ENCODE results near the gene ARG2.

Gene ARG2

DNA sequence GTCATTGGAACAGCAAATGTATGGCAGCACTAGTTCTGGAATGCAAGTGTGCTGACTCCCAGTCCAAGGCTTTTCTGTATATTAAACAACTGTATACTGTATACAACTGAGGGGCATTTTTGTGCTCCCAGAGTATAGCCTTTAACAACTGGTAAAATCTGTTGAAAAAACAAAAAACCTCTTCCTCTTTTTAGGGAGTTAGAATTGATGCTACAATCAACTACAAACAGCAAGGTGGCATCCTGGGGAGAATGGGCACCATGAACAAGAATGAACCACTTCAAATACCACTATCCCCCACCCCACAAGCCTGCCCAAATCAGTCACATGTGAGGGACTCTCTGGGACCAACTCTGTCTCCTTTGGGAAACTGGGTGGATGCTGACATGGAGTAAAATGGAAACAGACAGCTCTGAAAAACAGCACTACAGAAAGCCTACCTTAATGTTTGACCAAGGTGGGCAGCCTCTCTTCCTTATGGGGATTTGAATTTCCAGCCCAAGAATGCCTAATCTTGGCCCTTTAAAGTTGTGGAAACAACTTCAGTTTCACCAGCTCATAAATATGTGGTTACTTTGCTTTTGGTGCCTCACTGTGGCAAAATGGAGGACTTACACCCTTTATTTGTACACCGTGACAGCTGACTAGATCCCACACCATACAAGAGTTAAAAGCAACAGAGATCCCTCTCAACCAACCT, 47.2 kb downstream of the ARG2 start:
- peaks cover 39% of the 10 kb centered on the region for H3K4me1 Mint-ChIP-seq
- H3K36me3 Mint-ChIP-seq: peaks cover 5% of the 10 kb centered on the region
- H3K27ac Mint-ChIP-seq: peak overlapping the region; percentile 24
- H3K4me3 Mint-ChIP-seq: no peak overlapping the region
- H3K27me3 Mint-ChIP-seq: no peaks in the 10 kb centered on the region
- peak in 1 of 2 donors; percentile 34 for DNase-seq (ENCODE audit: low spot score in 2 of 2)
- no peaks in the 10 kb centered on the region for H3K9me3 Mint-ChIP-seq
- ATAC-seq (ENCODE audit: low read depth): peak; percentile 80

- Mint-ChIP-seq H3K9me3 (no peaks in the 10 kb centered on the region), H3K27ac (peak overlapping the region; percentile 67), H3K4me3 (no peak overlapping the region), H3K27me3 (no peaks in the 10 kb centered on the region), H3K4me1 (peaks cover 46% of the 10 kb centered on the region), H3K36me3 (peaks cover 6% of the 10 kb centered on the region)
- peak; percentile 65 for ATAC-seq (ENCODE audit: low read depth)
- peak in 1 of 2 donors; percentile 10 for DNase-seq (ENCODE audit: low spot score in 2 of 2)
Measured at GRCh38 chr14:67668559-67668958, 48.8 kb downstream of the ARG2 start.

- Mint-ChIP-seq H3K27me3 (no peaks in the 10 kb centered on the region), H3K9me3 (no peaks in the 10 kb centered on the region), H3K4me3 (peak overlapping the region; percentile 86), H3K36me3 (peaks cover 8% of the 10 kb centered on the region), H3K4me1 (peaks cover 30% of the 10 kb centered on the region), H3K27ac (peak overlapping the region; percentile 90)
- DNase-seq (ENCODE audit: low spot score in 2 of 2): no peak
- ATAC-seq (ENCODE audit: low read depth): no peak
Measured at GRCh38 chr14:67673451-67673850, 53.7 kb downstream of the ARG2 start.

- H3K27me3 Mint-ChIP-seq: no peaks in the 10 kb centered on the region
- H3K27ac Mint-ChIP-seq: peak overlapping the region; percentile 90
- DNase-seq (ENCODE audit: low spot score in 2 of 2): peak in 1 of 2 donors; percentile 59
- peaks cover 27% of the 10 kb centered on the region for H3K4me1 Mint-ChIP-seq
- peak; percentile 39 for ATAC-seq (ENCODE audit: low read depth)
- H3K36me3 Mint-ChIP-seq: peaks cover 8% of the 10 kb centered on the region
- H3K4me3 Mint-ChIP-seq: peak overlapping the region; percentile 86
- H3K9me3 Mint-ChIP-seq: no peaks in the 10 kb centered on the region
Measured at GRCh38 chr14:67674139-67674479, 54.4 kb downstream of the ARG2 start.

DNA sequence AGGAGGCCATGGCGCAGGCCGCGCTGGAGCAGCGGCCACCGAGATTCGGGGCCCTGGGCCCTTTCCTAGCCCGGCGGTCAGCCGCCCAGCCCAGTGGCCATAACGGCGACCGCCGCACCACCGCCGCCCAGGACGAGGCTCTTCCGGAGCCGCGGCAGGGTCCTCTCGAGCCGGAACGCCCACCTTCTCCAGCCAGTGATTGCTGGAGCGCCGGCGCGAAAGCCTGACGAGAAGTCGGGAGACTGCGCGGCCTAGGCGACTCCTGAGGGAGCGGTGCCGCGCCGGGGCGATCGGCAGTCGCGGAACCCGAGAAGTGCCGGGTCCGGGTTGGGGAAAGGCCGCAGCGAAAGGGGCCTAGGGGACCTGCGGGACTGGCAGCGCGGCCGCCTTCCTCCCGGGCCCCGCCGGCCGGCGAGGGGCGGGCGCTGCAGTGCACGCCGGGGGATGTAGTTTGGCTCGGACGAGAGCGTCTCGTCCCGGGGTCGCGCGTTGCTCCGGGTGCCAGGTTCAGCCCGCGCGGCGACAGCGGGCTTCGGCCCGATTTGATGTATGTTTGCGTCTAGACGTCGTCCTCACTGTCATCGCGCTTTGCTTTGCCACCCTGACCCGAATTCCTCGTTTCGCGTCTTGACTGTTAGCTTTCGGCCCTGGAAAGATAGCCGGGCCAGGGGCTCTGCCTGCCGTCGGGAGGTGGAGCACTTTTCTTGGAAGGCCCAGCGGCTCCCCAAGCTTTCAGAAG, 54.9 kb downstream of the ARG2 start, which contains the start of gene VTI1B:
TSS of gene VTI1B (minus strand) at position 153 of the 739 bp plus-strand sequence. CDS start at position 10, 143 bp downstream.
- DNase-seq (ENCODE audit: low spot score in 2 of 2): peak; percentile 77 to 95
- H3K4me1 Mint-ChIP-seq: peaks cover 21% of the 10 kb centered on the region

DNA sequence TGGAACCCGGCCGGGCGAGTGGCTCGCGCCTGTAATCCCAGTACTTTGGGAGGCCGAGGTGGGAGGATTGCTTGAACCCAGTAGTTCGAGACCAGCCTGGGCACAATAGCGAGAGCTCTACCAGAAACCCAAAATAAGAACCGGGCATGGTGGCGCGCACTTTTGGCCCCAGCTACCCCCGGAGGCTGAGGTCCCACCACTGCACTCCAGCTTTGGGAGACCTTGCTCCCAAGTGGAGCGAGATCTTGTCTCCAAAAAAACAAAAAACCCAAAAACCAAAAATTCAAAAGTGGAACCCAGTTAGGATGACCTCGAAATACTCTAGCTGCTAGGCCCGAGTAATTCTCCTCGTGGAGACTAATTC, 55.5 kb downstream of the ARG2 start:
- peak overlapping the region; percentile 90 for H3K27ac Mint-ChIP-seq
- peaks cover 6% of the 10 kb centered on the region for H3K36me3 Mint-ChIP-seq
- peaks cover 18% of the 10 kb centered on the region for H3K4me1 Mint-ChIP-seq
- no peak for ATAC-seq (ENCODE audit: low read depth)
- no peaks in the 10 kb centered on the region for H3K27me3 Mint-ChIP-seq
- no peaks in the 10 kb centered on the region for H3K9me3 Mint-ChIP-seq
- H3K4me3 Mint-ChIP-seq: peak overlapping the region; percentile 86
- DNase-seq (ENCODE audit: low spot score in 2 of 2): no peak

More for the DNA sequence above, 54.9 kb downstream of the ARG2 start, which contains the start of gene VTI1B:
- H3K27ac Mint-ChIP-seq: peak within 1 kb of the TSS; percentile 90
- no peaks in the 10 kb centered on the region for H3K9me3 Mint-ChIP-seq
- H3K4me3 Mint-ChIP-seq: peak within 1 kb of the TSS; percentile 86
- ATAC-seq (ENCODE audit: low read depth): peak; percentile 90
- H3K27me3 Mint-ChIP-seq: no peaks in the 10 kb centered on the region
- H3K36me3 Mint-ChIP-seq: peaks cover 8% of the 10 kb centered on the region

DNA sequence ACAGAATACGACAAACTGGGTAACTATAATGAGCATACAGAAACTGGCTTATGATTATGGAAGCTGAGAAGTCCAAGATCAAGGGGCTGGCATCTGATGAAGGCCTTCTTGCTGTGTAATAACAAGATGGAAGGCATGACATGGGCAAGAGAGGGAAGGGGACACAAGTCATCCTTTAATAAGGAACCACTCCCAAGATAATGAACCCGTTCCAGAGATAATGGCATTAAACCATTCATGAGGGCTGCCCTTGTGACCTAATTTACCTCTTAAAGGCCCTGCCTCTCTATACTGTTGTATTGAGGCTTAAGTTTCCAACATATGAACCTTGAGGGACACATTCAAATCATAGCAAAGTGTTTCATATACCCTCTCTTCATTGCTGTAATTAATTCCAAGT, 59.3 kb downstream of the ARG2 start:
- Mint-ChIP-seq H3K9me3 (no peaks in the 10 kb centered on the region), H3K27ac (no peak overlapping the region), H3K27me3 (no peaks in the 10 kb centered on the region), H3K4me1 (peaks cover 7% of the 10 kb centered on the region), H3K4me3 (no peak overlapping the region), H3K36me3 (peaks cover 6% of the 10 kb centered on the region)
- ATAC-seq (ENCODE audit: low read depth) (no peak), DNase-seq (ENCODE audit: low spot score in 2 of 2) (no peak)

DNA sequence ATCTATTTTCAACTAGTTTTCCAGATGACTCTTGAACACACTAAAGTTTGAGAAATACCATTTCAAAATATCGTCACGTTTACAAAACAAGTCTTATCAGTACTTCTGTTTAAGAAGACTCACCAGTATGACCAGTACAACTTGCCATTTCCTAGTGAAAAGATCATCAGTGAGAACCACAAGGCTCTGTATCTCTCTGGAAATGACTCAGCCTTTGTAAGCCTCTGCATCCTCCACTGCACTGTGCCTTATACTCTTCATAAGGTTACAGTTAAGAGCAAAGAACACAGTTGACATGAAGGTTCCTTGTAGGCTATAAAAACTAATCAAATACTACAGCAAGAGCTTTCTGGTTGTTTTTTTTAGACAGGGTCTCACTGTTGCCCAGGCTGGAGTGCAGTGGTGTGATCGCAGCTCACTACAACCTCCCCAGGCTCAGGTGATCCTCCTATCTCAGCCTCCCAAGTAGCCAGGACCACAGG, 60.4 kb downstream of the ARG2 start:
- no peak overlapping the region for H3K4me3 Mint-ChIP-seq
- no peak overlapping the region for H3K27ac Mint-ChIP-seq
- DNase-seq (ENCODE audit: low spot score in 2 of 2) (no peak), ATAC-seq (ENCODE audit: low read depth) (no peak)
- H3K9me3 Mint-ChIP-seq: no peaks in the 10 kb centered on the region
- H3K36me3 Mint-ChIP-seq: peaks cover 10% of the 10 kb centered on the region
- H3K4me1 Mint-ChIP-seq: peaks cover 7% of the 10 kb centered on the region
- no peaks in the 10 kb centered on the region for H3K27me3 Mint-ChIP-seq

GRCh38 chr14:67680941-67681340, 61.2 kb downstream of the ARG2 start:
- DNase-seq (ENCODE audit: low spot score in 2 of 2): no peak
- Mint-ChIP-seq H3K27ac (peak overlapping the region; percentile 28), H3K4me1 (peaks cover 7% of the 10 kb centered on the region), H3K9me3 (no peaks in the 10 kb centered on the region), H3K4me3 (no peak overlapping the region), H3K36me3 (peaks cover 13% of the 10 kb centered on the region), H3K27me3 (no peaks in the 10 kb centered on the region)
- no peak for ATAC-seq (ENCODE audit: low read depth)

GRCh38 chr14:67683842-67684241, 64.1 kb downstream of the ARG2 start:
- peaks cover 4% of the 10 kb centered on the region for H3K4me1 Mint-ChIP-seq
- H3K36me3 Mint-ChIP-seq: peaks cover 22% of the 10 kb centered on the region
- no peaks in the 10 kb centered on the region for H3K9me3 Mint-ChIP-seq
- ATAC-seq (ENCODE audit: low read depth) (no peak), DNase-seq (ENCODE audit: low spot score in 2 of 2) (no peak)
- H3K4me3 Mint-ChIP-seq: no peak overlapping the region
- H3K27ac Mint-ChIP-seq: peak overlapping the region; percentile 4
- no peaks in the 10 kb centered on the region for H3K27me3 Mint-ChIP-seq

DNA sequence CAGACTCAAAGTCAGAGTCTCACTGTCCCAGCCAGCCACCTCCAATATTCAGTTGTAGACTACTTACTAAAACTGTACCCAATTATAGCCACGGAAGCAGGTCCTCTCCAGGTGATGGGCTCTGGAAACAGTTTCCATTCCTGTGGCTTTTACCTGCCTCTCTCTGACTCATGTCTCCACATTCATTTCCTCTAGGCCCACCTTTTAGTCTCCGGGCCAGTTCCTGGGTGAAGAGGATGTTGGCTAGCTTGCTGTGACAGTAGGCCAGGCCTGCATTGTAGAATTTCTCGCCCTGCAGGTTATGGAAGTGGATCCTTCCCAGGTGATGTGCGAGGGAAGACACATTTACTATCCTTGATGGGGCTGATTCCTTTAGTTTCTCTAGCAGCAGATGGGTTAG, 70.3 kb downstream of the ARG2 start:
- DNase-seq (ENCODE audit: low spot score in 2 of 2) (no peak), ATAC-seq (ENCODE audit: low read depth) (no peak)
- H3K27me3 Mint-ChIP-seq: no peaks in the 10 kb centered on the region
- H3K4me1 Mint-ChIP-seq: peaks cover 5% of the 10 kb centered on the region
- no peak overlapping the region for H3K27ac Mint-ChIP-seq
- H3K4me3 Mint-ChIP-seq: no peak overlapping the region
- H3K9me3 Mint-ChIP-seq: no peaks in the 10 kb centered on the region
- H3K36me3 Mint-ChIP-seq: peaks cover 35% of the 10 kb centered on the region

DNA sequence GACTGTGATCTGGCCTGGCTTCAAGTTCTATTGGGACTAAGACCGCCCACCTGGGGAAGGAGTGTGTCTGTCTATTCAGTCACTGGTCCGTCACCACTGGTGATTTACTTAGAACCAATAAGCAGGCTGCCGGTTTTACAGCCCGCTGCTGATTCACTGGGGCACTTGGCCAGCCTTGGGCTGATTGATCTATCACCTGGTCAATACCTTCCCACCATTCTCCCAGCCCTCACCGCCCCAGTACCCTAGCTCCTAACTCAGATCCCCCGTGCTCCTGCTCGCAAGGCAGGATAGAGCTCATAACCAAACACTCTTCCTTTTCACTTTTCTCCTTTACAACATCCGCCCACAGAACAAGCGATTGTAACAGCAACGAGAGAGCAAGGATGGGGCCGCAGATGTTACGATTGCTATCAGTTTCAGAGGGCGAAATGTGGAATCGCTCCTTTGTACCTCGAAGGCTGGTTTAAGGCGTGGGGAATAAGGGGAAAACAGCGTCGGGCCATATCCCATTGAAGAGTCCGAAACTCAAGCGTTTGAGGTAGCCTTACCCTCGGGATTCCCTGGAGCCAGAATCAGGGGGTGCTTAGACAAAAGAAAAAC, 75.2 kb downstream of the ARG2 start:
- DNase-seq (ENCODE audit: low spot score in 2 of 2): peak in 1 of 2 donors; percentile 29
- Mint-ChIP-seq H3K27ac (peak overlapping the region; percentile 82), H3K36me3 (peaks cover 13% of the 10 kb centered on the region), H3K27me3 (no peaks in the 10 kb centered on the region), H3K4me3 (peak overlapping the region; percentile 85), H3K9me3 (no peaks in the 10 kb centered on the region), H3K4me1 (peaks cover 6% of the 10 kb centered on the region)
- peak; percentile 62 for ATAC-seq (ENCODE audit: low read depth)

GRCh38 chr14:67695394-67695949, 75.8 kb downstream of the ARG2 start, which contains the start of gene RDH11:
Gene RDH11 (minus strand): TSS chr14:67695764. CDS start chr14:67695703, 61 bp downstream.
- no peaks in the 10 kb centered on the region for H3K27me3 Mint-ChIP-seq
- H3K27ac Mint-ChIP-seq: peak within 1 kb of the TSS; percentile 82
- peaks cover 9% of the 10 kb centered on the region for H3K36me3 Mint-ChIP-seq
- peak; percentile 55 to 66 for DNase-seq (ENCODE audit: low spot score in 2 of 2)
- ATAC-seq (ENCODE audit: low read depth): peak; percentile 95
- H3K4me3 Mint-ChIP-seq: peak within 1 kb of the TSS; percentile 85
- H3K9me3 Mint-ChIP-seq: no peaks in the 10 kb centered on the region
- H3K4me1 Mint-ChIP-seq: peaks cover 6% of the 10 kb centered on the region

- ATAC-seq (ENCODE audit: low read depth) (no peak), DNase-seq (ENCODE audit: low spot score in 2 of 2) (no peak)
- H3K27me3 Mint-ChIP-seq: no peaks in the 10 kb centered on the region
- H3K4me3 Mint-ChIP-seq: no peak overlapping the region
- H3K4me1 Mint-ChIP-seq: peaks cover 6% of the 10 kb centered on the region
- no peak overlapping the region for H3K27ac Mint-ChIP-seq
- H3K36me3 Mint-ChIP-seq: peaks cover 4% of the 10 kb centered on the region
- no peaks in the 10 kb centered on the region for H3K9me3 Mint-ChIP-seq
Measured at GRCh38 chr14:67697006-67697405, 77.3 kb downstream of the ARG2 start.
